GM11168 (cell line): ENCODE data around the gene ACSF3.

Experiments
- in situ Hi-C: fragments of 300-500 bp; cut with MboI; formaldehyde crosslinking; loops from one replicate; pipeline ENCODE4 v1.12.0; 2022; ENCODE audit warnings: low sequenced_read_pairs; ENCODE audit not compliant: unreplicated experiment

ACSF3 gene

GRCh38 chr16:89167425-89167941, 73.8 kb downstream of the ACSF3 start:
- in situ Hi-C loops: loop anchor here (5.0 to 10.0 kb wide), 3 partner anchors 203 to 343 kb away; no protein-coding TSS in a partner anchor

GRCh38 chr16:89168381-89169189, 74.9 kb downstream of the ACSF3 start:
- in situ Hi-C loops: loop anchor here (5.0 to 10.0 kb wide), 3 partner anchors 204 to 344 kb away; no protein-coding TSS in a partner anchor

GRCh38 chr16:89169778-89170177, 76.1 kb downstream of the ACSF3 start:
- in situ Hi-C loops: loop anchor here (5.0 to 10.0 kb wide), 3 partner anchors 205 to 345 kb away; no protein-coding TSS in a partner anchor

- in situ Hi-C loops: no loop called here
Observed at GRCh38 chr16:89170346-89171215, 76.9 kb downstream of the ACSF3 start.

GRCh38 chr16:89171216-89172170, 77.8 kb downstream of the ACSF3 start, which contains the start of gene CDH15:
Gene CDH15, plus strand, starts transcription at chr16:89171748. Its CDS starts 84 bp downstream, at chr16:89171832.
- in situ Hi-C loops: no loop called here

GRCh38 chr16:89172171-89172527, 78.5 kb downstream of the ACSF3 start:
- in situ Hi-C loops: no loop called here

GRCh38 chr16:89172528-89173173, 79.0 kb downstream of the ACSF3 start:
- in situ Hi-C loops: no loop called here

GRCh38 chr16:89173174-89173921, 79.7 kb downstream of the ACSF3 start:
- in situ Hi-C loops: no loop called here

- in situ Hi-C loops: no loop called here
Observed at GRCh38 chr16:89174055-89174827, 80.6 kb downstream of the ACSF3 start.

GRCh38 chr16:89174877-89175276, 81.2 kb downstream of the ACSF3 start:
- in situ Hi-C loops: no loop called here

- in situ Hi-C loops: no loop called here
Observed at GRCh38 chr16:89175280-89176146, 81.9 kb downstream of the ACSF3 start.

GRCh38 chr16:89176147-89176690, 82.6 kb downstream of the ACSF3 start:
- in situ Hi-C loops: no loop called here

GRCh38 chr16:89176717-89177116, 83.1 kb downstream of the ACSF3 start:
- in situ Hi-C loops: no loop called here

GRCh38 chr16:89177501-89177900, 83.8 kb downstream of the ACSF3 start:
- in situ Hi-C loops: no loop called here

GRCh38 chr16:89178453-89179147, 84.9 kb downstream of the ACSF3 start:
- in situ Hi-C loops: no loop called here

- in situ Hi-C loops: no loop called here
Observed at GRCh38 chr16:89179148-89179484, 85.5 kb downstream of the ACSF3 start.
